Pons (tissue), 1 donor: ENCODE measurements around the gene SIRT2.
"Not testable (repeated sequence)": the region's sequence is repeated elsewhere in the genome, so short reads cannot be mapped to it uniquely, and the experiment has no call there.

ENCODE experiments used
- DNase-seq: peaks from one replicate; pipeline ENCODE4 v3.0.0-alpha.2; 2016; ENCODE audit warnings: low spot score

The SIRT2 gene

GRCh38 chr19:38829203-38829602 lies 70.2 kb downstream of the SIRT2 start:
- DNase-seq: not testable (repeated sequence)
